K562 (cell line): Measurements from ENCODE around the gene E2F2. TPM values are rescaled to one million over a fixed set of nuclear protein-coding genes. Genes with fewer than 3 reads are reported as not detected.
A peak's percentile ranks its signal among the peaks of the same experiment; 100 is the strongest.

Experiments
- ARID3A ChIP-seq: IDR thresholded peaks from 2 replicates; pipeline ENCODE4 v1.6.1; 2012; ENCODE audit warnings: low read depth, low read length, improper control_type of control experiment, borderline replicate concordance
- EP400 ChIP-seq: fragments of 450-650 bp; IDR thresholded peaks from 2 replicates; pipeline ENCODE4 v1.6.1; 2017; ENCODE audit warnings: antibody characterized with exemption, mild to moderate bottlenecking, moderate library complexity
- SMAD1 ChIP-seq: fragments of 150-350 bp; IDR thresholded peaks from 2 replicates; pipeline ENCODE4 v1.6.1; 2014; ENCODE audit warnings: low read length, low read depth; ENCODE audit not compliant: partially characterized antibody
- ZBTB2 ChIP-seq: fragments of 450-650 bp; IDR thresholded peaks from 2 replicates; pipeline ENCODE4 v1.6.1; 2016; ENCODE audit warnings: antibody characterized with exemption
- ZNF830 ChIP-seq: fragments of 250-450 bp; sonication (Bioruptor Pico); IDR thresholded peaks from 2 replicates; pipeline ENCODE4 v1.5.0; 2021; ENCODE audit warnings: mild to moderate bottlenecking
- polyA plus RNA-seq, 8 experiments: library from polyadenylated mRNA; depleted of rRNA in 4 of 8; stranded (reverse) in 5 of 8; unstranded in 3 of 8; fragments of >200 nt; fragmentation: Nextera tagmentation in 2 of 8; fragmentation: Illumina TruSeq in 1 of 8; extraction: Ambion mirVana in 2 of 8; extraction: Trizol in 1 of 8; gene quantifications; 2 replicates each; pipeline versions ENCODE4 v1.2.1 to v1.2.3, GENCODE V29; 2011 to 2014; ENCODE audit warnings: inconsistent platforms in 1 of 8, missing spikeins in 1 of 8
- total RNA-seq, 7 experiments: library from RNA; depleted of rRNA in 6 of 7; stranded (reverse); fragments of >200 nt in 6 of 7; fragmentation: Illumina TruSeq in 2 of 7; extraction: Trizol in 2 of 7; gene quantifications; 2 replicates each; pipeline versions ENCODE4 v1.2.1 to v1.2.3, GENCODE V29; 2011 to 2021; ENCODE audit warnings: low replicate concordance in 1 of 7

Gene E2F2
- total and polyA plus RNA-seq, 9 of the 15 experiments (the other 6 are each of a cell fraction or from before 2014, with no cell fraction given): 3.1 to 25.3 (median 11.4) TPM

GRCh38 chr1:23557471-23558124 lies 26.6 kb upstream of the E2F2 start (continued):
- TF ChIP-seq ARID3A (no peak), ZNF830 (no peak), ZBTB2 (0 out of 2 replicates have a peak, but pooled peaks have one; percentile 15), EP400 (no peak), SMAD1 (no peak)
